Effector CD8-positive, alpha-beta T cell (primary cell): Measurements from ENCODE around the gene IRAK2.

Experiments used
- DNase-seq: peaks from one replicate; lab custom pipeline; 2025; lab: John Stamatoyannopoulos, UW

Gene IRAK2

GRCh38 chr3:10281951-10282350 is 117.2 kb downstream of the IRAK2 start:
- no peak for DNase-seq

- no peak for DNase-seq
These were observed 118.9 kb downstream of the IRAK2 start for GRCh38 chr3:10283638-10284037.

GRCh38 chr3:10284496-10284895 is 119.8 kb downstream of the IRAK2 start:
- DNase-seq: no peak

- DNase-seq: no peak
These were observed 120.8 kb downstream of the IRAK2 start for GRCh38 chr3:10285272-10286132.

- no peak for DNase-seq
These were observed 121.4 kb downstream of the IRAK2 start for GRCh38 chr3:10286133-10286524.

- no peak for DNase-seq
These were observed 122.0 kb downstream of the IRAK2 start for GRCh38 chr3:10286596-10287295.

GRCh38 chr3:10287936-10288574 is 123.3 kb downstream of the IRAK2 start:
- DNase-seq: no peak

GRCh38 chr3:10288575-10288960 is 123.8 kb downstream of the IRAK2 start:
- DNase-seq: no peak

GRCh38 chr3:10289077-10289476 is 124.4 kb downstream of the IRAK2 start:
- DNase-seq: no peak

- DNase-seq: no peak
These were observed 125.2 kb downstream of the IRAK2 start for GRCh38 chr3:10289787-10290355.

GRCh38 chr3:10290481-10291176 is 125.9 kb downstream of the IRAK2 start:
- no peak for DNase-seq

GRCh38 chr3:10291641-10292040 is 126.9 kb downstream of the IRAK2 start:
- DNase-seq: no peak

- no peak for DNase-seq
These were observed 128.0 kb downstream of the IRAK2 start, which contains the start of gene GHRL for GRCh38 chr3:10292505-10293419. GHRL (minus strand) TSS chr3:10292947; CDS start chr3:10290180, 2,767 bp downstream.
